AG04450 (cell line): ENCODE data around the gene SAMD13. TPM values are rescaled to one million over a fixed set of nuclear protein-coding genes. Genes with fewer than 3 reads are reported as not detected.

Experiments
- CTCF ChIA-PET: fragments of 300-600, 350-600 bp; formaldehyde crosslinking; extraction: SDS; loops from one replicate; lab custom pipeline; 2022; ENCODE audit warnings: antibody characterized with exemption, inconsistent platforms; lab: Charles Lee
- POLR2A ChIA-PET: fragments of 350-600 bp; formaldehyde crosslinking; extraction: SDS; loops from one replicate; lab custom pipeline; 2021; ENCODE audit warnings: antibody characterized with exemption, inconsistent platforms; lab: Yijun Ruan, JAX
- DNase-seq: peaks from one replicate; pipeline ENCODE4 v3.0.0-alpha.2; 2011; ENCODE audit warnings: low read depth, low spot score
- H3K27ac ChIP-seq: one replicate; pipeline ENCODE4 v1.5.1; 2012; ENCODE audit warnings: low read depth, low read length, control low read depth
- H3K27me3 ChIP-seq: one replicate; pipeline ENCODE4 v1.6.0; 2012; ENCODE audit warnings: low read length; ENCODE audit not compliant: control insufficient read depth, insufficient read depth
- H3K4me3 ChIP-seq: 2 replicates; pipeline ENCODE4 v1.5.1; 2011; ENCODE audit warnings: mild to moderate bottlenecking, low read depth, low read length, control low read depth
- H3K9me3 ChIP-seq: 2 replicates; pipeline ENCODE4 v1.5.1; 2012; ENCODE audit warnings: low read length; ENCODE audit not compliant: control insufficient read depth, insufficient read depth
- CTCF ChIP-seq: IDR thresholded peaks from 2 replicates; pipeline ENCODE4 v1.5.1; 2011; ENCODE audit warnings: low read depth, low read length, control low read depth, inconsistent platforms
- polyA plus RNA-seq: library from polyadenylated mRNA; depleted of rRNA; stranded (reverse); fragments of >200 nt; gene quantifications from 2 replicates; pipeline ENCODE4 v1.2.3, GENCODE V29; 2011

SAMD13 gene
- polyA plus RNA-seq, 1 experiment = 1.0 TPM

GRCh38 chr1:84257617-84258016 lies 43.9 kb upstream of the SAMD13 start:
- no peak for DNase-seq
- no peak overlapping the region for H3K4me3 ChIP-seq
- no peaks in the 10 kb centered on the region for H3K9me3 ChIP-seq
- H3K27me3 ChIP-seq = no peaks in the 10 kb centered on the region
- CTCF ChIA-PET = interaction anchor here (0.6 kb wide), 1 partner anchor 839 kb away, joined by 3 read pairs; no protein-coding TSS in a partner anchor
- POLR2A ChIA-PET = no interaction called here
- no peak for TF ChIP-seq CTCF
- H3K27ac ChIP-seq = no peak overlapping the region

- no peak for TF ChIP-seq CTCF
- Histone ChIP-seq H3K9me3 (no peaks in the 10 kb centered on the region), H3K4me3 (no peak overlapping the region), H3K27ac (no peak overlapping the region), H3K27me3 (no peaks in the 10 kb centered on the region)
- DNase-seq = no peak
- ChIA-PET CTCF (no interaction called here), POLR2A (no interaction called here)
Observed at GRCh38 chr1:84259376-84259775, 42.1 kb upstream of the SAMD13 start.

GRCh38 chr1:84259989-84260388 lies 41.5 kb upstream of the SAMD13 start:
- TF ChIP-seq CTCF = no peak
- no peak overlapping the region for H3K4me3 ChIP-seq
- CTCF ChIA-PET = no interaction called here
- no peak for DNase-seq
- H3K27ac ChIP-seq = no peak overlapping the region
- no peaks in the 10 kb centered on the region for H3K27me3 ChIP-seq
- H3K9me3 ChIP-seq = no peaks in the 10 kb centered on the region
- POLR2A ChIA-PET = no interaction called here

- H3K9me3 ChIP-seq = no peaks in the 10 kb centered on the region
- H3K27ac ChIP-seq = no peak overlapping the region
- ChIA-PET POLR2A (no interaction called here), CTCF (no interaction called here)
- no peak for DNase-seq
- no peaks in the 10 kb centered on the region for H3K27me3 ChIP-seq
- TF ChIP-seq CTCF = no peak
- no peak overlapping the region for H3K4me3 ChIP-seq
Observed at GRCh38 chr1:84260852-84261518, 40.5 kb upstream of the SAMD13 start.

- CTCF ChIA-PET = interaction anchor here (1.3 kb wide), 1 partner anchor 507 kb away, joined by 3 read pairs; no protein-coding TSS in a partner anchor
- DNase-seq = no peak
- Histone ChIP-seq H3K4me3 (no peak overlapping the region), H3K27me3 (no peaks in the 10 kb centered on the region), H3K27ac (no peak overlapping the region), H3K9me3 (no peaks in the 10 kb centered on the region)
- POLR2A ChIA-PET = no interaction called here
- TF ChIP-seq CTCF = no peak
Observed at GRCh38 chr1:84264961-84265360, 36.5 kb upstream of the SAMD13 start.
